ENCODE data around the gene STAC3. TPM values are rescaled to one million over a fixed set of nuclear protein-coding genes. Genes with fewer than 3 reads are reported as not detected.
A peak's percentile ranks its signal among the peaks of the same experiment; 100 is the strongest.

The STAC3 gene
- total and polyA plus RNA-seq, 4 donors: 0.19 to 1.3 (median 0.96) TPM

- peak overlapping the region; percentile 16 to 63 for H3K27ac ChIP-seq (ENCODE audit: low read depth in 1 of 2, low read length in 2 of 2)
- no peak overlapping the region for H3K9ac ChIP-seq (ENCODE audit: low read depth in 1 of 2, low read length in 2 of 2)
- DNase-seq (ENCODE audit: low spot score): no peak
- no peaks in the 10 kb centered on the region for H3K9me3 ChIP-seq (ENCODE audit: control insufficient read depth in 4 of 4, low read length in 3 of 4)
- no peak overlapping the region for H3K4me3 ChIP-seq (ENCODE audit: low read depth in 1 of 3, low read length in 3 of 3)
- no peaks in the 10 kb centered on the region for H3K27me3 ChIP-seq (ENCODE audit: control insufficient read depth in 4 of 4, insufficient read depth in 4 of 4, low read length in 3 of 4)
- 82% methylated on average over 3 of the region's 3 CpGs for WGBS
- peaks cover 12 to 20% (median 15%) of the 10 kb centered on the region in 4 donors for H3K36me3 ChIP-seq (ENCODE audit: control insufficient read depth in 4 of 4, insufficient read depth in 3 of 4, low read depth in 1 of 4, low read length in 3 of 4)
- H3K4me1 ChIP-seq (ENCODE audit: control insufficient read depth in 4 of 4, insufficient read depth in 4 of 4, low read length in 3 of 4): peaks cover 19 to 61% (median 46%) of the 10 kb centered on the region in 4 donors
- TF ChIP-seq MAX (IDR thresholded peaks at IDR 0.05) (no peak), SP1 (IDR thresholded peaks at IDR 0.05) (no peak), CTCF (IDR thresholded peaks at IDR 0.05; ENCODE audit: low read depth, low read length, missing input control) (no peak), FOXA2 (IDR thresholded peaks at IDR 0.05) (no peak), JUND (IDR thresholded peaks at IDR 0.05) (no peak), RAD21 (IDR thresholded peaks at IDR 0.05) (no peak), TAF1 (conservative IDR thresholded peaks at IDR 0.05) (no peak)
Measured at GRCh38 chr12:57234233-57234570, 16.8 kb downstream of the STAC3 start.

GRCh38 chr12:57233357-57234232 lies 17.4 kb downstream of the STAC3 start:
- Histone ChIP-seq H3K27ac (ENCODE audit: low read depth in 1 of 2, low read length in 2 of 2) (peak overlapping the region; percentile 29 to 63), H3K27me3 (ENCODE audit: control insufficient read depth in 4 of 4, insufficient read depth in 4 of 4, low read length in 3 of 4) (no peaks in the 10 kb centered on the region), H3K4me3 (ENCODE audit: low read depth in 1 of 3, low read length in 3 of 3) (no peak overlapping the region), H3K4me1 (ENCODE audit: control insufficient read depth in 4 of 4, insufficient read depth in 4 of 4, low read length in 3 of 4) (peaks cover 17 to 62% (median 48%) of the 10 kb centered on the region in 4 donors), H3K9me3 (ENCODE audit: control insufficient read depth in 4 of 4, low read length in 3 of 4) (no peaks in the 10 kb centered on the region), H3K36me3 (ENCODE audit: control insufficient read depth in 4 of 4, insufficient read depth in 3 of 4, low read depth in 1 of 4, low read length in 3 of 4) (peaks cover 12 to 20% (median 15%) of the 10 kb centered on the region in 4 donors), H3K9ac (ENCODE audit: low read depth in 1 of 2, low read length in 2 of 2) (no peak overlapping the region)
- 79% methylated on average over 15 of the region's 15 CpGs for WGBS
- no peak for DNase-seq (ENCODE audit: low spot score)
- no peak for TF ChIP-seq FOXA1 (IDR thresholded peaks at IDR 0.05)
- TF ChIP-seq REST (IDR thresholded peaks at IDR 0.05): no peak
- TF ChIP-seq HNF4G (IDR thresholded peaks at IDR 0.05): no peak
- no peak for TF ChIP-seq YY1 (IDR thresholded peaks at IDR 0.05)
- TF ChIP-seq CTCF (IDR thresholded peaks at IDR 0.05; ENCODE audit: low read depth, low read length, missing input control): no peak
- TF ChIP-seq SP1 (IDR thresholded peaks at IDR 0.05): no peak
- TF ChIP-seq ATF3 (IDR thresholded peaks at IDR 0.05): no peak
- no peak for TF ChIP-seq RAD21 (IDR thresholded peaks at IDR 0.05)
- TF ChIP-seq TAF1 (conservative IDR thresholded peaks at IDR 0.05): no peak
- no peak for TF ChIP-seq JUND (IDR thresholded peaks at IDR 0.05)
- no peak for TF ChIP-seq ZBTB33 (IDR thresholded peaks at IDR 0.05)
- no peak for TF ChIP-seq FOXA2 (IDR thresholded peaks at IDR 0.05)
- TF ChIP-seq EGR1 (IDR thresholded peaks at IDR 0.05; ENCODE audit: low read depth in 2 of 2): no peak
- TF ChIP-seq NR2F2 (IDR thresholded peaks at IDR 0.05): no peak
- no peak for TF ChIP-seq MAX (IDR thresholded peaks at IDR 0.05)
